Suprapubic skin (tissue), 4 donors: ENCODE measurements around the gene TCERG1L. TPM values are rescaled to one million over a fixed set of nuclear protein-coding genes. Genes with fewer than 3 reads are reported as not detected.

Source experiments
- DNase-seq, 2 donors: peaks; one replicate each; pipeline ENCODE4 v3.0.0-alpha.2; 2019; ENCODE audit warnings: low spot score in 2 of 2
- H3K27ac ChIP-seq: fragments of 200-600 bp; sonication (generic); one replicate; pipeline ENCODE4 v1.5.1; 2019
- H3K27me3 ChIP-seq: fragments of 200-600 bp; sonication (generic); one replicate; pipeline ENCODE4 v1.5.1; 2019
- H3K36me3 ChIP-seq: fragments of 200-600 bp; sonication (generic); one replicate; pipeline ENCODE4 v1.5.1; 2019
- H3K4me1 ChIP-seq: fragments of 200-600 bp; sonication (generic); one replicate; pipeline ENCODE4 v1.5.1; 2019
- H3K4me3 ChIP-seq: fragments of 200-600 bp; sonication (generic); one replicate; pipeline ENCODE4 v1.5.1; 2019; ENCODE audit warnings: mild to moderate bottlenecking
- H3K9me3 ChIP-seq: fragments of 200-600 bp; sonication (generic); one replicate; pipeline ENCODE4 v1.5.1; 2019
- EP300 ChIP-seq: sonication (generic); formaldehyde crosslinking; IDR thresholded peaks from one replicate; pipeline ENCODE4 v1.6.1; 2017; ENCODE audit warnings: antibody characterized with exemption
- POLR2A ChIP-seq, 2 donors: fragments of 450-650 bp; IDR thresholded peaks; one replicate each; pipeline ENCODE4 v1.6.1; 2017; ENCODE audit warnings: antibody characterized with exemption in 2 of 2, mild to moderate bottlenecking in 2 of 2, moderate library complexity in 2 of 2
- POLR2AphosphoS5 ChIP-seq, 3 donors: sonication (generic); formaldehyde crosslinking; IDR thresholded peaks; one replicate each; pipeline ENCODE4 v1.6.1; 2017; ENCODE audit warnings: antibody characterized with exemption in 3 of 3
- WGBS: methylation state at CpG from one replicate; pipeline ENCODE4 v1.1.5; 2018; 5-methylcytosine and 5-hydroxymethylcytosine counted together
- total RNA-seq, 4 donors: library from RNA; depleted of rRNA; stranded (reverse); fragments of >200 nt; gene quantifications; one replicate each; pipeline ENCODE4 v1.1.0, GENCODE V29; 2016
- TF ChIP-seq, protein P1 (sequence below), 2 donors: fragments of 200-600 bp in 1 of 2; fragments of 450-650 bp in 1 of 2; sonication (generic) in 1 of 2; IDR thresholded peaks; one replicate each; pipeline ENCODE4 v1.5.1; 2016 to 2019; ENCODE audit warnings: antibody characterized with exemption in 2 of 2, mild to moderate bottlenecking in 1 of 2, moderate library complexity in 1 of 2

The TCERG1L gene
- total RNA-seq, 4 donors from 2014 or later: 0.32 to 1.0 (median 0.51) TPM

DNA sequence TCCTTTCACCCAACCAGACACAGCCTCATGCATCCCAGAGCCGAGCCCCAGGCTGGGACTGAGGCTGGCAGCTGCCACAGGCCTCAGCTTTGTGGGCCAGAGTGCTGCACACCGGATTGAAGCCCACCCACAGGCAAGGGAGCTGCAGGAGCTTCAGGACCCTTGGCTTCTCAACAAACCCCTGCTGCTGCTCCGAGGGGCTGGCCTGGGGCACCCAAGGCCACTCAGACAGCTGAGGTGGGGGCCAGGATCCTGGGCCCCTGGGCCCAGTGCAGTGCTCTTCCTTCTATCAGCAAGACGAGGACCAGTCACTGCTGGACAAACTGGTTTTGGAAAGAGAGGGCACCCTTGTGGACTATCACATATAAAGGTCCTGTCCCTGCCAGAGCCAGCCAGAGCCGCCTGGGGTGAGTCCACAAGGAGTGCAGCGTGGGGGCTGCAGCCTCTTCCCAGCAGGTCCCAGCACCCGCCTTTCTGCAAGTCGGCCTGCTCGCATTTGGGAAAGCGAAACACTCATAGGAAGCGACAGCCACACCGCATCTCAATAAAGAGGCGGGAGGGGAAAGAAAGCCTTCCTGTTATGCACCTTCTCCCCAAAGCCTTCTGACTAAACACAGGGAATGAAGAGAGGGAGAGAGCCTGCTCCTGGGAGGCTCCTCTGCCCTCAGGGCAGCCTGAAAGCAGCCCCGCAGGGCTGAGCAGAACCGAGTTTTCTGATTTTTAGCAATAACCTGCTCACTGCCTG lies 9.5 kb upstream of the TCERG1L start:
- Histone ChIP-seq H3K4me1 (no peaks in the 10 kb centered on the region), H3K27ac (no peak overlapping the region), H3K9me3 (no peaks in the 10 kb centered on the region), H3K36me3 (no peaks in the 10 kb centered on the region), H3K27me3 (peaks cover 70% of the 10 kb centered on the region), H3K4me3 (no peak overlapping the region)
- WGBS: 60% methylated on average over 11 of the region's 15 CpGs
- TF ChIP-seq POLR2A (IDR thresholded peaks at IDR 0.05) (no peak), EP300 (no peak), POLR2AphosphoS5 (IDR thresholded peaks at IDR 0.05) (no peak)
- TF ChIP-seq, protein P1, sequence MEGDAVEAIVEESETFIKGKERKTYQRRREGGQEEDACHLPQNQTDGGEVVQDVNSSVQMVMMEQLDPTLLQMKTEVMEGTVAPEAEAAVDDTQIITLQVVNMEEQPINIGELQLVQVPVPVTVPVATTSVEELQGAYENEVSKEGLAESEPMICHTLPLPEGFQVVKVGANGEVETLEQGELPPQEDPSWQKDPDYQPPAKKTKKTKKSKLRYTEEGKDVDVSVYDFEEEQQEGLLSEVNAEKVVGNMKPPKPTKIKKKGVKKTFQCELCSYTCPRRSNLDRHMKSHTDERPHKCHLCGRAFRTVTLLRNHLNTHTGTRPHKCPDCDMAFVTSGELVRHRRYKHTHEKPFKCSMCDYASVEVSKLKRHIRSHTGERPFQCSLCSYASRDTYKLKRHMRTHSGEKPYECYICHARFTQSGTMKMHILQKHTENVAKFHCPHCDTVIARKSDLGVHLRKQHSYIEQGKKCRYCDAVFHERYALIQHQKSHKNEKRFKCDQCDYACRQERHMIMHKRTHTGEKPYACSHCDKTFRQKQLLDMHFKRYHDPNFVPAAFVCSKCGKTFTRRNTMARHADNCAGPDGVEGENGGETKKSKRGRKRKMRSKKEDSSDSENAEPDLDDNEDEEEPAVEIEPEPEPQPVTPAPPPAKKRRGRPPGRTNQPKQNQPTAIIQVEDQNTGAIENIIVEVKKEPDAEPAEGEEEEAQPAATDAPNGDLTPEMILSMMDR (IDR thresholded peaks at IDR 0.05): no peak
- DNase-seq: no peak

GRCh38 chr10:131318814-131319213 lies 7.3 kb upstream of the TCERG1L start:
- no peak for DNase-seq
- 80% methylated on average over 8 of the region's 8 CpGs for WGBS
- Histone ChIP-seq H3K4me3 (no peak overlapping the region), H3K27ac (no peak overlapping the region), H3K4me1 (peaks cover 6% of the 10 kb centered on the region), H3K36me3 (no peaks in the 10 kb centered on the region), H3K27me3 (peaks cover 64% of the 10 kb centered on the region), H3K9me3 (no peaks in the 10 kb centered on the region)
- TF ChIP-seq POLR2A (IDR thresholded peaks at IDR 0.05) (no peak), POLR2AphosphoS5 (IDR thresholded peaks at IDR 0.05) (no peak)

DNA sequence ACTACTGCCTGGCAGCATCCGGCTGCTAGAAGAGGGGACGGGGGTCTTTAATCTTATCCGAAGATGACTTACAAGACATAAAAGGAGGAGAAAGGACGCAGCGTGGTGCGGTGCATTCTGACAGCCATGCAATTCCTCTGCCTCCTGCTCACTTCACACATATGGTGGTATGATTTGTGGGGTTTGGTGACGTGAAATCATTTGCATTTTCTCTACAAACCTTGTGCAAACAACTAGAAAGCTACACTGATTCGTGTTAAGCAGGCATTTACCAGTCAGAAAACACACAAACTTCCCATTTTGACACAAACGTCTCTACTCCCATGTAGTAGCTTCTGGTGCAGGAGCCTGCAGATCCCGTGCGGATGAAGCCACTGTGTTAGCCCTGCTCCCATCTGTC lies 6.8 kb upstream of the TCERG1L start:
- Histone ChIP-seq H3K27me3 (peaks cover 63% of the 10 kb centered on the region), H3K27ac (no peak overlapping the region), H3K36me3 (no peaks in the 10 kb centered on the region), H3K4me3 (no peak overlapping the region), H3K4me1 (peaks cover 6% of the 10 kb centered on the region), H3K9me3 (no peaks in the 10 kb centered on the region)
- WGBS: 76% methylated on average over 11 of the region's 11 CpGs
- DNase-seq: no peak
- TF ChIP-seq EP300: no peak
- no peak for TF ChIP-seq POLR2A (IDR thresholded peaks at IDR 0.05)

- 82% methylated on average over 16 of the region's 16 CpGs for WGBS
- H3K27me3 ChIP-seq: peaks cover 62% of the 10 kb centered on the region
- peaks cover 15% of the 10 kb centered on the region for H3K4me1 ChIP-seq
- no peak for DNase-seq
- TF ChIP-seq, protein P1 (IDR thresholded peaks at IDR 0.05): no peak
- TF ChIP-seq EP300 (no peak), POLR2A (IDR thresholded peaks at IDR 0.05) (no peak), POLR2AphosphoS5 (IDR thresholded peaks at IDR 0.05) (no peak)
- no peaks in the 10 kb centered on the region for H3K9me3 ChIP-seq
- no peaks in the 10 kb centered on the region for H3K36me3 ChIP-seq
- H3K27ac ChIP-seq: no peak overlapping the region
- H3K4me3 ChIP-seq: no peak overlapping the region
These were observed 5.0 kb upstream of the TCERG1L start for GRCh38 chr10:131316321-131317075.

- H3K4me3 ChIP-seq: no peak overlapping the region
- DNase-seq: no peak
- H3K27ac ChIP-seq: no peak overlapping the region
- TF ChIP-seq POLR2A (IDR thresholded peaks at IDR 0.05) (no peak), EP300 (no peak), POLR2AphosphoS5 (IDR thresholded peaks at IDR 0.05) (no peak)
- TF ChIP-seq, protein P1 (IDR thresholded peaks at IDR 0.05): no peak
- 49% methylated on average over 9 of the region's 9 CpGs for WGBS
- H3K27me3 ChIP-seq: peaks cover 64% of the 10 kb centered on the region
- H3K9me3 ChIP-seq: no peaks in the 10 kb centered on the region
- peaks cover 26% of the 10 kb centered on the region for H3K4me1 ChIP-seq
- no peaks in the 10 kb centered on the region for H3K36me3 ChIP-seq
These were observed 3.8 kb upstream of the TCERG1L start for GRCh38 chr10:131315344-131315743.

- no peaks in the 10 kb centered on the region for H3K9me3 ChIP-seq
- H3K27me3 ChIP-seq: peaks cover 65% of the 10 kb centered on the region
- WGBS: 53% methylated on average over 8 of the region's 10 CpGs
- DNase-seq: no peak
- no peaks in the 10 kb centered on the region for H3K36me3 ChIP-seq
- no peak for TF ChIP-seq POLR2AphosphoS5 (IDR thresholded peaks at IDR 0.05)
- no peak for TF ChIP-seq POLR2A (IDR thresholded peaks at IDR 0.05)
- TF ChIP-seq EP300: no peak
- TF ChIP-seq, protein P1 (IDR thresholded peaks at IDR 0.05): no peak
- no peak overlapping the region for H3K27ac ChIP-seq
- H3K4me1 ChIP-seq: peaks cover 27% of the 10 kb centered on the region
- no peak overlapping the region for H3K4me3 ChIP-seq
These were observed 3.3 kb upstream of the TCERG1L start for GRCh38 chr10:131314799-131315198.
